ENCODE data around the gene TACC2.

Gene TACC2

GRCh38 chr10:122158362-122158761, 169.4 kb downstream of the TACC2 start:
- Histone ChIP-seq H3K27me3 (replicated peaks; ENCODE audit: control insufficient read depth, insufficient read depth, low read length) (peaks cover 5% of the 10 kb centered on the region), H3K4me3 (replicated peaks; ENCODE audit: low read depth, low read length) (no peak overlapping the region), H3K36me3 (ENCODE audit: control insufficient read depth, insufficient read depth, low read length) (no peaks in the 10 kb centered on the region)
- DNase-seq (ENCODE audit: extremely low read depth, insufficient read length): no peak
- TF ChIP-seq CTCF (IDR thresholded peaks at IDR 0.05; ENCODE audit: insufficient read depth, low read length, poor library complexity, severe bottlenecking): no peak

GRCh38 chr10:122159141-122159970, 170.4 kb downstream of the TACC2 start:
- no peak overlapping the region for H3K4me3 ChIP-seq (replicated peaks; ENCODE audit: low read depth, low read length)
- DNase-seq (ENCODE audit: extremely low read depth, insufficient read length): no peak
- H3K36me3 ChIP-seq (ENCODE audit: control insufficient read depth, insufficient read depth, low read length): no peaks in the 10 kb centered on the region
- TF ChIP-seq CTCF (IDR thresholded peaks at IDR 0.05; ENCODE audit: insufficient read depth, low read length, poor library complexity, severe bottlenecking): no peak
- peaks cover 5% of the 10 kb centered on the region for H3K27me3 ChIP-seq (replicated peaks; ENCODE audit: control insufficient read depth, insufficient read depth, low read length)

- H3K36me3 ChIP-seq (ENCODE audit: control insufficient read depth, insufficient read depth, low read length): no peaks in the 10 kb centered on the region
- no peak overlapping the region for H3K4me3 ChIP-seq (replicated peaks; ENCODE audit: low read depth, low read length)
- peaks cover 3% of the 10 kb centered on the region for H3K27me3 ChIP-seq (replicated peaks; ENCODE audit: control insufficient read depth, insufficient read depth, low read length)
- no peak for DNase-seq (ENCODE audit: extremely low read depth, insufficient read length)
- TF ChIP-seq CTCF (IDR thresholded peaks at IDR 0.05; ENCODE audit: insufficient read depth, low read length, poor library complexity, severe bottlenecking): no peak
Measured at GRCh38 chr10:122161795-122162194, 172.8 kb downstream of the TACC2 start.

- H3K27me3 ChIP-seq (replicated peaks; ENCODE audit: control insufficient read depth, insufficient read depth, low read length): peaks cover 3% of the 10 kb centered on the region
- no peaks in the 10 kb centered on the region for H3K36me3 ChIP-seq (ENCODE audit: control insufficient read depth, insufficient read depth, low read length)
- DNase-seq (ENCODE audit: extremely low read depth, insufficient read length): no peak
- TF ChIP-seq CTCF (IDR thresholded peaks at IDR 0.05; ENCODE audit: insufficient read depth, low read length, poor library complexity, severe bottlenecking): no peak
- H3K4me3 ChIP-seq (replicated peaks; ENCODE audit: low read depth, low read length): no peak overlapping the region
Measured at GRCh38 chr10:122162671-122163173, 173.8 kb downstream of the TACC2 start.

- Histone ChIP-seq H3K36me3 (ENCODE audit: control insufficient read depth, insufficient read depth, low read length) (no peaks in the 10 kb centered on the region), H3K4me3 (replicated peaks; ENCODE audit: low read depth, low read length) (no peak overlapping the region), H3K27me3 (replicated peaks; ENCODE audit: control insufficient read depth, insufficient read depth, low read length) (peaks cover 3% of the 10 kb centered on the region)
- TF ChIP-seq CTCF (IDR thresholded peaks at IDR 0.05; ENCODE audit: insufficient read depth, low read length, poor library complexity, severe bottlenecking): no peak
- DNase-seq (ENCODE audit: extremely low read depth, insufficient read length): no peak
Measured at GRCh38 chr10:122163174-122164022, 174.4 kb downstream of the TACC2 start.
